ENCODE data around the gene NOC4L.
"Not testable (repeated sequence)": the region's sequence is repeated elsewhere in the genome, so short reads cannot be mapped to it uniquely, and the experiment has no call there.

The NOC4L gene

GRCh38 chr12:132146098-132146497, 1.8 kb downstream of the NOC4L start:
- H3K27me3 Mint-ChIP-seq = no peaks in the 10 kb centered on the region
- H3K36me3 Mint-ChIP-seq = peaks cover 7% of the 10 kb centered on the region
- H3K4me1 Mint-ChIP-seq = peaks cover 42% of the 10 kb centered on the region
- H3K27ac Mint-ChIP-seq = no peak overlapping the region
- H3K4me3 Mint-ChIP-seq = peak overlapping the region; percentile 41
- ATAC-seq = no peak
- no peaks in the 10 kb centered on the region for H3K9me3 Mint-ChIP-seq

- Mint-ChIP-seq H3K9me3 (no peaks in the 10 kb centered on the region), H3K27ac (no peak overlapping the region), H3K27me3 (no peaks in the 10 kb centered on the region), H3K4me1 (peaks cover 42% of the 10 kb centered on the region), H3K36me3 (peaks cover 9% of the 10 kb centered on the region), H3K4me3 (no peak overlapping the region)
- no peak for ATAC-seq
These were observed 2.6 kb downstream of the NOC4L start for GRCh38 chr12:132146772-132147422.

GRCh38 chr12:132147423-132148367, 3.4 kb downstream of the NOC4L start:
- H3K4me3 Mint-ChIP-seq = no peak overlapping the region
- no peak overlapping the region for H3K27ac Mint-ChIP-seq
- H3K27me3 Mint-ChIP-seq = no peaks in the 10 kb centered on the region
- no peaks in the 10 kb centered on the region for H3K9me3 Mint-ChIP-seq
- ATAC-seq = no peak
- H3K4me1 Mint-ChIP-seq = peaks cover 34% of the 10 kb centered on the region
- H3K36me3 Mint-ChIP-seq = peaks cover 9% of the 10 kb centered on the region

GRCh38 chr12:132148368-132149045, 4.2 kb downstream of the NOC4L start:
- H3K4me1 Mint-ChIP-seq = peaks cover 26% of the 10 kb centered on the region
- no peaks in the 10 kb centered on the region for H3K27me3 Mint-ChIP-seq

GRCh38 chr12:132149526-132149925, 5.3 kb downstream of the NOC4L start:
- not testable (repeated sequence) for ATAC-seq, H3K36me3 Mint-ChIP-seq

More at GRCh38 chr12:132148368-132149045, 4.2 kb downstream of the NOC4L start:
- Mint-ChIP-seq H3K36me3 (peaks cover 9% of the 10 kb centered on the region), H3K27ac (no peak overlapping the region), H3K4me3 (no peak overlapping the region), H3K9me3 (no peaks in the 10 kb centered on the region)
- no peak for ATAC-seq

GRCh38 chr12:132150780-132151144, 6.5 kb downstream of the NOC4L start:
- Mint-ChIP-seq H3K4me3 (no peak overlapping the region), H3K36me3 (peaks cover 9% of the 10 kb centered on the region), H3K27me3 (no peaks in the 10 kb centered on the region), H3K27ac (no peak overlapping the region), H3K4me1 (peaks cover 12% of the 10 kb centered on the region), H3K9me3 (no peaks in the 10 kb centered on the region)
- no peak for ATAC-seq

More at GRCh38 chr12:132149526-132149925, 5.3 kb downstream of the NOC4L start:
- not testable (repeated sequence) for H3K4me3 Mint-ChIP-seq, H3K9me3 Mint-ChIP-seq, H3K27me3 Mint-ChIP-seq, H3K27ac Mint-ChIP-seq
- H3K4me1 Mint-ChIP-seq = peaks cover 24% of the 10 kb centered on the region

- no peak for ATAC-seq
- Mint-ChIP-seq H3K27me3 (no peaks in the 10 kb centered on the region), H3K4me3 (no peak overlapping the region), H3K4me1 (peaks cover 7% of the 10 kb centered on the region), H3K36me3 (peaks cover 9% of the 10 kb centered on the region), H3K27ac (no peak overlapping the region), H3K9me3 (no peaks in the 10 kb centered on the region)
These were observed 7.0 kb downstream of the NOC4L start for GRCh38 chr12:132151145-132151765.

- peaks cover 9% of the 10 kb centered on the region for H3K36me3 Mint-ChIP-seq
These were observed 7.6 kb downstream of the NOC4L start for GRCh38 chr12:132151766-132152410.

GRCh38 chr12:132152411-132152821, 8.2 kb downstream of the NOC4L start:
- Mint-ChIP-seq H3K36me3 (peaks cover 9% of the 10 kb centered on the region), H3K27me3 (no peaks in the 10 kb centered on the region), H3K27ac (no peak overlapping the region)

More at GRCh38 chr12:132151766-132152410, 7.6 kb downstream of the NOC4L start:
- H3K9me3 Mint-ChIP-seq = no peaks in the 10 kb centered on the region
- H3K4me1 Mint-ChIP-seq = peaks cover under 1% of the 10 kb centered on the region
- no peak overlapping the region for H3K27ac Mint-ChIP-seq
- H3K4me3 Mint-ChIP-seq = no peak overlapping the region
- H3K27me3 Mint-ChIP-seq = no peaks in the 10 kb centered on the region
- no peak for ATAC-seq

GRCh38 chr12:132152953-132153352, 8.7 kb downstream of the NOC4L start:
- no peaks in the 10 kb centered on the region for H3K4me1 Mint-ChIP-seq
- ATAC-seq = no peak
- no peak overlapping the region for H3K4me3 Mint-ChIP-seq
- no peak overlapping the region for H3K27ac Mint-ChIP-seq
- no peaks in the 10 kb centered on the region for H3K27me3 Mint-ChIP-seq
- H3K9me3 Mint-ChIP-seq = no peaks in the 10 kb centered on the region
- H3K36me3 Mint-ChIP-seq = peaks cover 9% of the 10 kb centered on the region

More at GRCh38 chr12:132152411-132152821, 8.2 kb downstream of the NOC4L start:
- no peaks in the 10 kb centered on the region for H3K9me3 Mint-ChIP-seq
- H3K4me3 Mint-ChIP-seq = no peak overlapping the region
- no peaks in the 10 kb centered on the region for H3K4me1 Mint-ChIP-seq
- no peak for ATAC-seq

- Mint-ChIP-seq H3K27ac (no peak overlapping the region), H3K4me3 (peak overlapping the region; percentile 19)
These were observed 9.5 kb downstream of the NOC4L start for GRCh38 chr12:132153501-132154340.

GRCh38 chr12:132154341-132154761, 10.1 kb downstream of the NOC4L start:
- Mint-ChIP-seq H3K36me3 (peaks cover 9% of the 10 kb centered on the region), H3K9me3 (no peaks in the 10 kb centered on the region), H3K4me3 (peak overlapping the region; percentile 19), H3K27ac (no peak overlapping the region), H3K27me3 (no peaks in the 10 kb centered on the region), H3K4me1 (no peaks in the 10 kb centered on the region)
- peak; percentile 45 for ATAC-seq

More at GRCh38 chr12:132153501-132154340, 9.5 kb downstream of the NOC4L start:
- H3K36me3 Mint-ChIP-seq = peaks cover 9% of the 10 kb centered on the region
- ATAC-seq = peak; percentile 94
- no peaks in the 10 kb centered on the region for H3K9me3 Mint-ChIP-seq
- no peaks in the 10 kb centered on the region for H3K4me1 Mint-ChIP-seq
- H3K27me3 Mint-ChIP-seq = no peaks in the 10 kb centered on the region

- no peaks in the 10 kb centered on the region for H3K27me3 Mint-ChIP-seq
- no peak overlapping the region for H3K4me3 Mint-ChIP-seq
- no peaks in the 10 kb centered on the region for H3K4me1 Mint-ChIP-seq
- no peak overlapping the region for H3K27ac Mint-ChIP-seq
- H3K36me3 Mint-ChIP-seq = peaks cover 9% of the 10 kb centered on the region
- no peak for ATAC-seq
- H3K9me3 Mint-ChIP-seq = no peaks in the 10 kb centered on the region
These were observed 10.9 kb downstream of the NOC4L start for GRCh38 chr12:132154941-132155770.

All from stimulated activated memory B cell treated with anti-CD40 and anti-IgM and Interleukin-4, amounts not matched to agents 10 μg/mL and 1 μg/mL and 100 μg/mL, for 72 hours (primary cell).